ENCODE results near the gene TBCEL.

TBCEL gene

GRCh38 chr11:121134741-121135312 is 110.9 kb downstream of the TBCEL start:
- no peak for DNase-seq (ENCODE audit: low read depth in 3 of 3, low spot score in 1 of 3)

- DNase-seq (ENCODE audit: low read depth in 3 of 3, low spot score in 1 of 3) = no peak
Observed at GRCh38 chr11:121137005-121137404, 113.1 kb downstream of the TBCEL start.

DNA sequence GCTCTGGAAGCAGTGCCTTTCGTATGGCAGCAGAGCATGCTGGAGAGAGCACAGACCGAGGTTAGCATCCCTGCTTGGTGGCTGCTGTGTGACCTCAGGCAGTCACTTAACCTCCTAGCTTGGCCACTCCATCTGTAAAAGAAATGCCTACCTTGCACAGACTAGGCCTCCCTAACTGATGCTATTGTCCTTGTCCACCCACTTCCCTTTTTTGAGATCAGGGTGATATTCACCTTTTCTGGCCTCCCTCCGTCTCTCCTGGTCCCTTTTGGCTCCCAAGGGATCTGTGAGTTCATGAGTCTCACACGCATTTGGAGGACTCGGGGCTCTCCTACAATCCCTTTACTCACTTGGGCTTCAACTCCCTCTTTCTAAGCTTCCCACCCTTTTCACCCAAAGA is 114.4 kb downstream of the TBCEL start:
- DNase-seq (ENCODE audit: low read depth in 3 of 3, low spot score in 1 of 3) = no peak

DNA sequence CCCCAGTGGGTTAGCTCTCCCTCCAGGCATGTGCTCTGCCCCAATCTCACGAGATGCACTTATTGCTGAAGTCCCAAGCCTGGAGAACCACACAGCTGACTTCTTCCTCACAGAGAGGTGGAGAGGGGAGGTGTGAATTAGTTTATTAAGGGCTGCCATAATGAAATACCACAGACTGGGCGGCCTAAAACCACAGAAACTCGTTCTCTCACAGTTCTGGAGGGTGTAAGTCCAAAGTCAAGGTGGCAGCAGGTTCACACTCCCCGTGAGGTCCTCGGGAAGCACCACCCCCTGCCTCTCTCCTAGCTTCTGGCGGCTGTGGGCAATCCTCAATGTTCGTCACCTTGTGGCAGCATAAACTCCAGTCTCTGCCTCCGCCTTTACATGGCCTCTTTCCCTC is 116.5 kb downstream of the TBCEL start:
- no peak for DNase-seq (ENCODE audit: low read depth in 3 of 3, low spot score in 1 of 3)
